Gastroesophageal sphincter (tissue), 4 donors: ENCODE data around the gene CPT1A. TPM values are rescaled to one million over a fixed set of nuclear protein-coding genes. Genes with fewer than 3 reads are reported as not detected.
"Not testable (repeated sequence)": the region's sequence is repeated elsewhere in the genome, so short reads cannot be mapped to it uniquely, and the experiment has no call there.

Experiments
- ATAC-seq: fragments of 150-250 bp; one replicate; pipeline ENCODE4 v1.9.1; 2016; ENCODE audit warnings: mild to moderate bottlenecking, moderate library complexity
- H3K27ac ChIP-seq, 4 donors: fragments of 200-600 bp; sonication (generic) in 3 of 4; 1 replicate in 3 of 4; 2 replicates in 1 of 4; pipeline ENCODE4 v1.5.1; 2016 to 2019
- H3K27me3 ChIP-seq: fragments of 200-600 bp; sonication (generic); one replicate; pipeline ENCODE4 v1.5.1; 2019
- H3K36me3 ChIP-seq, 2 donors: fragments of 200-600 bp; sonication (generic); one replicate each; pipeline ENCODE4 v1.5.1; 2019; ENCODE audit warnings: control low read depth in 1 of 2
- H3K4me1 ChIP-seq, 3 donors: fragments of 200-600 bp; sonication (generic); 1 replicate in 2 of 3; 2 replicates in 1 of 3; pipeline ENCODE4 v1.5.1; 2016 to 2019; ENCODE audit warnings: control low read depth in 2 of 3
- H3K4me3 ChIP-seq, 2 donors: fragments of 200-600 bp; sonication (generic); one replicate each; pipeline ENCODE4 v1.5.1; 2019; ENCODE audit warnings: mild to moderate bottlenecking in 1 of 2, moderate library complexity in 1 of 2
- H3K9me3 ChIP-seq, 3 donors: fragments of 200-600 bp; sonication (generic); one replicate each; pipeline ENCODE4 v1.5.1; 2017 to 2019; ENCODE audit warnings: control low read depth in 2 of 3
- CTCF ChIP-seq, 4 experiments: fragments of 200-600 bp in 2 of 4; fragments of 450-650 bp in 2 of 4; sonication (generic) in 1 of 4; IDR thresholded peaks; one replicate each; pipeline ENCODE4 v1.5.1; 2017 to 2019; ENCODE audit warnings: antibody characterized with exemption in 4 of 4, mild to moderate bottlenecking in 2 of 4, moderate library complexity in 2 of 4
- EP300 ChIP-seq: sonication (generic); formaldehyde crosslinking; IDR thresholded peaks from one replicate; pipeline ENCODE4 v1.6.1; 2017; ENCODE audit warnings: antibody characterized with exemption, mild to moderate bottlenecking
- POLR2A ChIP-seq, 2 donors: fragments of 450-650 bp; IDR thresholded peaks; one replicate each; pipeline ENCODE4 v1.6.1; 2017; ENCODE audit warnings: antibody characterized with exemption in 2 of 2, mild to moderate bottlenecking in 2 of 2, moderate library complexity in 1 of 2
- POLR2AphosphoS5 ChIP-seq: sonication (generic); formaldehyde crosslinking; IDR thresholded peaks from one replicate; pipeline ENCODE4 v1.6.1; 2017; ENCODE audit warnings: antibody characterized with exemption
- whole genome bisulfite sequencing, 2 donors: methylation state at CpG; one replicate each; pipeline ENCODE4 v1.1.5; 2018; ENCODE audit warnings: low coverage in 1 of 2; 5-methylcytosine and 5-hydroxymethylcytosine counted together
- total RNA-seq, 4 donors: library from RNA; depleted of rRNA; stranded (reverse); fragments of >200 nt; gene quantifications; one replicate each; pipeline ENCODE4 v1.1.0, GENCODE V29; 2016

Gene CPT1A
- total RNA-seq = 100 to 1,000 TPM in 1 of 4 donors, 10 to 100 TPM in 3; 33.4 to 103 (median 74.7) TPM

- ATAC-seq = peak; percentile 70
- no peaks in the 10 kb centered on the region for H3K9me3 ChIP-seq
- no peaks in the 10 kb centered on the region for H3K36me3 ChIP-seq
- peak; percentile 23 to 78 for TF ChIP-seq POLR2A (IDR thresholded peaks at IDR 0.05)
- TF ChIP-seq CTCF (IDR thresholded peaks at IDR 0.05) = peak in 2 of 4 experiments; percentile 9 to 14
- TF ChIP-seq POLR2AphosphoS5 = peak; percentile 49
- no peak for TF ChIP-seq EP300
- H3K4me1 ChIP-seq = peaks cover 14 to 83% (median 30%) of the 10 kb centered on the region in 3 donors
- 38 to 41% methylated on average over 4 to 8 of the region's 82 CpGs for WGBS, 2 donors
- H3K27me3 ChIP-seq = no peaks in the 10 kb centered on the region
- H3K4me3 ChIP-seq = peak within 1 kb of the TSS; percentile 59 to 96
- peak within 1 kb of the TSS; percentile 79 to 99 (median 96) for H3K27ac ChIP-seq
Measured at GRCh38 chr11:68841718-68842426, at the start of gene CPT1A. Gene CPT1A, minus strand, starts transcription at chr11:68841916. Its CDS starts 26,442 bp downstream, at chr11:68815474.

DNA sequence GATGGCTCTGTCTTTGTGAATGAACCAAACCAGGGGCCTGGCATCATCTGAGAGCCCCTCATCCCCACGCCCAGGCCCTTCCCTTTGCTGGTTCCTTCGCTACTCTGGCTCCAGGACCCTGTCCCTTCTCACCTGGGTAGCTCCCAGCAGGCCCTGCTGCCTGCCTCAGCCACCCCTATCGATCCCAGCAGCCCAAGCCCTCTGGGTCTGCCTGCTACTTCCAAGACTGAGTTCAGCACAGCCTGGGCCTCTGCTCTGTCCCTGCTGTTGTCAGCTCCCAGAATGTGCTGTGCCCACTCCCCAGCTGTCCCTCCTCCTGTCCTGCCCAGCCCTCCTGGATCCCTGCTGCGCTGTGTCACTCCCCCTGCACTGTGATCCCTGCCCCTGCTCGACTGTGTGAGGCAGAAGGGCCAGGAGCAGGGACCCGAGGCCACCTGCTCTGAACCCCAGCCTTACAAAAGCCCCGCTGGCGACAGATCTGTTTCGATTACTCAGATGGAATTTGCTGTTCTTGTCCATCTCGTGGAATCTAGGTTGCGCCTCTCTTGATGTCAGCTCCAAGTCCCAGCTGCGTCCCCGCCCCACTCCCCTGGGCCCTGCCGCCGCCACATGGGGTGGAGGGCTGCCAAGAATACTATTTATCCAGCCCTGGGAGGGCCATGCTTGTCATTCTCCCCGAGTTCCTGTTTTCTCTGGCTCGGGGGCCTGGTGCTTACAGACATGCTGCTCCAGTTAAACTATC is 48.9 kb upstream of the CPT1A start:
- Histone ChIP-seq H3K4me1 (peaks cover 0 to 20% (median 14%) of the 10 kb centered on the region in 3 donors), H3K4me3 (no peak overlapping the region), H3K9me3 (no peaks in the 10 kb centered on the region), H3K27me3 (no peaks in the 10 kb centered on the region), H3K27ac (peak overlapping the region in 3 of 4 donors; percentile 69 to 85 (median 76)), H3K36me3 (peaks cover 0 to 63% of the 10 kb centered on the region in 2 donors)
- TF ChIP-seq POLR2A (IDR thresholded peaks at IDR 0.05) = no peak
- TF ChIP-seq POLR2AphosphoS5 = peak; percentile 46
- peak; percentile 92 for ATAC-seq
- 36 to 100% methylated on average over 1 to 12 of the region's 17 CpGs for WGBS, 2 donors

- Histone ChIP-seq H3K4me1 (peaks cover 0 to 20% (median 14%) of the 10 kb centered on the region in 3 donors), H3K9me3 (no peaks in the 10 kb centered on the region), H3K36me3 (peaks cover 0 to 56% of the 10 kb centered on the region in 2 donors), H3K27me3 (no peaks in the 10 kb centered on the region), H3K4me3 (no peak overlapping the region), H3K27ac (peak overlapping the region in 3 of 4 donors; percentile 69 to 85 (median 76))
- peak; percentile 65 for ATAC-seq
- 66 to 71% methylated on average over 5 to 6 of the region's 18 CpGs for WGBS, 2 donors
- peak in 3 of 4 experiments; percentile 22 to 71 (median 42) for TF ChIP-seq CTCF (IDR thresholded peaks at IDR 0.05)
- no peak for TF ChIP-seq POLR2AphosphoS5
Measured at GRCh38 chr11:68889948-68890446, 48.3 kb upstream of the CPT1A start.

DNA sequence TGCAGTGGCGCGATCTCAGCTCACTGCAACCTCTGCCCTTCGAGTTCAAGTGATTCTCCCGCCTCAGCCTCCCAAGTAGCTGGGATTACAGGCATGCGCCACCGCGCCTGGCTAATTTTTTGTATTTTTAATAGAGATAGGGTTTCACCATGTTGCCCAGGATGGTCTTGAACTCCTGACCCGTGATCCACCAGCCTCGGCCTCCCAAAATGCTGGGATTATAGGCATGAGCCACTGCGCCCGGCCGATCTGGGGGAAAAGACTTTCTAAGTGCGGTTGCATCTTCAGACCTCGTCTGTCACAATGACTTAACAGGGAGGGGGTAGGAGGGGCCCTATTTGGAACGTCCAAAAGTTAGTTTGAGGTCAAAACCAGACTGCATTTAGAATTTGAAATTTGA is 43.1 kb upstream of the CPT1A start:
- not testable (repeated sequence) for H3K27me3 ChIP-seq, H3K4me3 ChIP-seq, H3K36me3 ChIP-seq, H3K27ac ChIP-seq, H3K4me1 ChIP-seq, ATAC-seq, H3K9me3 ChIP-seq
- 95% methylated on average over 5 to 13 of the region's 15 CpGs for WGBS, 2 donors

- WGBS, 2 donors = 81% methylated on average over 4 of the region's 13 CpGs; no CpG with 5 or more reads in 1 of the 2 donors
- no peak for ATAC-seq
- Histone ChIP-seq H3K9me3 (no peaks in the 10 kb centered on the region), H3K27ac (no peak overlapping the region), H3K4me1 (no peaks in the 10 kb centered on the region), H3K36me3 (no peaks in the 10 kb centered on the region), H3K27me3 (no peaks in the 10 kb centered on the region), H3K4me3 (no peak overlapping the region)
- TF ChIP-seq CTCF (IDR thresholded peaks at IDR 0.05) (no peak), POLR2AphosphoS5 (no peak), POLR2A (IDR thresholded peaks at IDR 0.05) (no peak), EP300 (no peak)
Measured at GRCh38 chr11:68882391-68882790, 40.7 kb upstream of the CPT1A start.
